RPMI7951 (cell line): ENCODE measurements around the gene ERN1. TPM values are rescaled to one million over a fixed set of nuclear protein-coding genes. Genes with fewer than 3 reads are reported as not detected.

Source experiments
- DNase-seq: peaks from one replicate; pipeline ENCODE4 v3.0.0-alpha.2; 2012; ENCODE audit warnings: low read depth
- total RNA-seq: library from RNA; depleted of rRNA; stranded (reverse); fragments of >200 nt; shearing (Covaris generic); gene quantifications from 2 replicates; pipeline ENCODE4 v1.2.3, GENCODE V29; 2014

Gene ERN1
- total RNA-seq, 1 experiment from 2014 or later: 3.4 TPM

DNA sequence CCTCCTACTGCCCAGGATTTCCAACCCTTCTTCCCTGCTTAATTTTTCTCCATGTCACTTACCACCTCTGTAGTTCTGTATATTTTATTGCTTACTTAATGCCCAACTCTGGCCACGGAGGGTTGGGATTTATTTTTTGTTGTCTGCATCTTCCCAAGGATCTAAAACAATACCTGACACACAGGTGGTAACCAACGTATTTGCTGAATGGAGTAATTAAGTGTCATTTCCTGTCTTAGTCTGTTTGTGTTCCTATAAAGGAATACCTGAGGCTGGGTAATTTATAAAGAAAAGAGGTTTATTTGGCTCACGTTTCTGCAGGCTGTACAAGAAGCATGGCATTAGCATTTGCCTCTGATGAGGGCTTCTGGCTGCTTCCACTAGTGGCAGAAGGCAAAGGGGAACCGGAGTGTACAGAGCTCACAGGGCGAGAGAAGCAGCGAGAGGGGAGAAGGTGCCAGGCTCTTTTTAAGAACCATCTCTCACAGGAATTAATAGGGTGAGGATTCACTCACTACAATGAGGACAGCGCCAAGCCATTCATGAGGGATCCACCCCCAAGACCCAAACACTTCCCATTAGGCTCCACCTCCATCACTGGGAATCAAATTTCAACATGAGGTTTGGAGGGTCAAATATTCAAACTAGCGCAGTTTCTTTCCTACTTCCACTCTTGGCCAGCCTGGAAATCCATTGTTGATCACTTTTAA lies 44.8 kb downstream of the ERN1 start:
- no peak for DNase-seq

DNA sequence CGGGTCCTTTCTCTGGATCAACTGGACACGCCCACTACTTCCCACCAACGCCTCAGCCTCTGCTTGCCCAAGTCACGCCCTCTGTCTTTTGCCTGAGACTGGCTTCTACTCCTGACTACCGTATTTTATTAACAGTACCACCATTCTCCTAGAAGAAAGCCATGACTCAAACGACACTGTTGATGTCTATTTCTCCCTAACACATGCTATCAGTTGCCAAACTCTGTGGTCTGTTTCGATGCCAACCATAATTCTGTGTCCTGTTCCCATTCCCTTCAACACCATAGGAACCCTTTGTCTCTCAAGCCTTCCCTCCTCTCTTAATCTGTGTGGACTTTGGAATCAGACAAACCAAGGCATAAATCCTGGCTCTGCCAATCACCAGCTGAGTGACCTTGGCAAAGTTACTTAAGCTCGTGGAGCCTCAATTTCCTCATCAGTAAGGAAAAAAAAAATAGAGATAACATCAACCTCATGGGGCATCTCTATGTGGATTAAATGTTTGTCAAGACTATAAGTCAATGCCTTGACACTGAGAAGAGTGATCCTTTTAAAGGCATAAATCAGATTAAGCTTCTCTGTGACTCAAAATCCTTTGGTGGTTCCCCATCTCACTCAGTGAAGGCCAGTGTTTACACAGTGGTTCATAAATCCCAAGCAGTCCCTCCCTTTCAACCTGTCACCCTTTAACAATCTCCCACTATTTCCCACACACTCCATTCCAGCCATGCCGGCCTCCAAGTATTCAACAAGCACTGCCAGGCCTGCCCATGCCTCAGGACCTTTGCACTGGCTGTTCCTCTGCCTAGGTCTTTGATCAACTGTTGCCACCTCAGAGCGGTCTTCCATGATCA lies 45.6 kb downstream of the ERN1 start:
- DNase-seq: peak; percentile 50

DNA sequence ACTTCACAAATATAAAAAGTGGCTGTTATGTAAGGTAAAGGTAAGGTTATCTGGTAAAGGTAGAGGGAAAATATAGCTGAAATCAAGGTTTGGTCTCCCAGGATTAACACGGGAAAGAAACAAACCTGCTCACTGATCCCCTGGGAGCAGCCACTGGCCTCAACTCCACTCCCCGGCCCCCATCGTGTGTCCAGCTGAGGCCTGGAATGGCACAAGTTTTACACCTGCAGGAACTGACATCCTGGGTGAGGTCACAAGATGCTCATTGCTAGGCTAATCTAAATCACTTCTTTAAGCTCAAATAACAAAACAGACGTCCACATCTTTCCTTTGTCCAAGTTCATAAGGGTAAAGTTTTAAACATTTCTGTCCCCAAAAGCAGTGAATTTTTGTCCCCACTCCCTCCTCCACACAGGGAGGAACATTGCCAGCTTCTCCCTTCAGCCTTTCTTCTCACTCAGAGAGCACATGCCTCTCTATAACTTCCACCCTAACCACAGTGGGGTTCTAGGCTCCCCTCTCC lies 46.3 kb downstream of the ERN1 start:
- DNase-seq: no peak

DNA sequence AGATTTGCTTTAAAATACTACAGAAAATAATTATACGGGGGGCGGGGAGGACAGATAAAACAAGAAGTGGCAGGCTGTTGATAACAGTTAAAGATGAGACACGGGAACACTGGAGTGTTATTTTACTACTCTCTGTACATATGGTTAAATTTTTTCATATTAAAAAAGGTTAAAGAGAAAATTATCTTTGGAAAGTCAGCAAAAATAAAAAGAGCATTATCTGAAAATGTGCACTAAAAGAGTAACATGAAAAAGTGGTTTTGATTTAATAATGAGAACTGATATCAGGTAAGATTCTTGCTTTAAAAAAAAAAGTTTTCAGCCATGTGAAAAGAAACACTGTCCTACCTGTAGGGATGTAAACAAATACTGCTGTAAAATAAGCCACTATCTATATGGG lies 46.9 kb downstream of the ERN1 start:
- DNase-seq: no peak

DNA sequence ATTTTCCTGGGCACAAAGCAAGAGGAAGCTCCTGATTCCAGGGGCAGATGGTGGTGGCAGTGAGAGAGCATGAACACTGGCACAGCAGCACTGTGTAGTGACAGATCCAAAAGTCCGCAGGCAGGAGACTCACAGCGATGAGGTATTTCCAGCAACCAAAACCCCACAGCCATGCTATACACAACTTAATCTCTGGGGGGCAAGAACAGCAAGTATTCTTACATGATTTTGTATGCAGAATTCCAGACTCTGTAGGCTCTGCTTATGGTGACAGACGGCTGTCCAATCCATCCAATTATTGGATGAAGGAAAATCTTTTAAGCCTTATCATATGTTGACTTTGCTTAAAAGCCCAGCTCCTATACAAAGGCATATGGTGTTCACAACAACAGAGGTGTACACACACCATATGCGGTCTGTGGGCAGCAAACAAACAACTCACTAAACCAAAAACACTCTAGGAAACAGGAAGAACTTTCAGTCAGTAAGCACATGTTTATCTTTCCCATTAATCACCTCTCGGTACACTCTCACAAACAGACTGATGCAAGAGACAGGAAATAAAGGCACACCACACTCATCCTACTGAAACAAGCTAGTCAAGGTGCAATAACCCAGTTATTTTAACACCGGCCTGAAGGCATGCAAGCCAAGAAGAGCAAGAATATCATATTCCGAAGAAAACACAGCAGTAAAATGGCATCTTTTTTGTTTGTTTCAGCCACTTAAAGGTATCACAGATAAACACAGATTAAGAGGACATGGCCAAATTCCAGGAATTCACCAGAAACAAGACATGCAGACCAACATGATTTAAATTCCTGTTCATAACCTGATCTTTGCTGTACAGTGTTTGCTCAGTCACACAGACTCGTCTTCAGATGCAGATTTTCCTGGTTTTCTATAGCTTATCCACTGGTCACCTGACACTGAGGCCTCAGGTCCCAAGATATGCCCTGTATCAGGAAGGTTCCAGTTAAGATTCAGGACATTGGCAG lies 47.8 kb downstream of the ERN1 start:
- DNase-seq: peak; percentile 49

DNA sequence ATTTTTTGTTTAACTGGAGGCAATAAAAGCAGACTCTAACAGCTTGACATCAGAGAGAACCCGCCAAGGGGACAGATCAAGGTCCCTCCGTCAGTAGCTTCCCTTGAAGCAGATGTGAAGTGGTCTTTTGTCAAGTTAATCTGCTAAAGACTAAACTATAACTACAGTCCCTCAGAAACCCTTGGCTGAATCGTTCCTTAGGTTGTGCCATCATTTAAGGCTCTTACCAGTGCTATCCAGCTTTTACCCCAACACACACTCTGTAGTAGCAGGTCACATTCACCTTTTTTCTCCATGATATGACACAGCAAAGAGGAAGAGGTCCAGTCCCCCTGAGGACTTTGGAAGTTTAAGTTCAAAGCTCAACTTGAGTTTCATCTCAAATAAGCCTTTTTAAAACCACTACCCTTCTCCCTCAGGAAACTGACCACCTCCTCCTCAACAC lies 49.7 kb downstream of the ERN1 start:
- no peak for DNase-seq

DNA sequence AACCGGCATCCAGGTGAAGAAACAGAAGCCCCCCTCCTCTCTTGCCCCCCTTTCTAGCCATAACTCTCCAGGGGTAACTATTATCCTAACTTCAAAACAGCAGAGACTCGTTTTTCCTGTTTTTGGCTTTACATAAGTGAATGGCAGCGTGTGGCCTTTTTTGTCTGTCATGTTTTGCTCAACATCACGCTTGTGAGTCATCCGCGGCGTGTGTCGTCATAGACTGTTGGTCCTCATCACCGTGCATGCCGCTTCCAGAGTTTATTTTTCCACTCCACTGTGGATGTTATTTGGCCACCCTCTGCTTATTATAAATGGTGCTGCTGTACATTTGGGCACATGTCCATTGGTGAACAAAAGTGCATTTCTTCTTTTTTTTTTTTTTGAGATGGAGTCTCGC lies 52.6 kb downstream of the ERN1 start:
- no peak for DNase-seq

DNA sequence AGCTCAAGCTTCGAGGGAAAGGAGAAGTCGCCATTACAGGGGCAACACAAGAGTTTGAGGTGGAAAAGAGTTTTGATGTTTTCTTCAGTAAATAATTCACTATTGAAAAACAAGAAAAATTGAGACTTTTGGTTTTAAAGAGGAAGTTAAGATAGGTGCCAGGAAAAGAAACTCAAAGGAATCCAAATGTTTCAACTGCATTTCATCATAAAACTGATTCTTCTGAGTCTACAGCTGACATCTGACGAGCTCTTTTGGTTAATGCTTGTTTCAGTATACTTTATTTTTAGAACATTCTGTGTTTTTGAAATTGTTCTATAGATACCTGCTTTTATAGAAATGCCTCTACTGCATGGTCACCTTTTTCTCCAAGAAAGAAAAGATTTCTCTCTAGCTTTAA lies 54.0 kb downstream of the ERN1 start:
- DNase-seq: no peak

DNA sequence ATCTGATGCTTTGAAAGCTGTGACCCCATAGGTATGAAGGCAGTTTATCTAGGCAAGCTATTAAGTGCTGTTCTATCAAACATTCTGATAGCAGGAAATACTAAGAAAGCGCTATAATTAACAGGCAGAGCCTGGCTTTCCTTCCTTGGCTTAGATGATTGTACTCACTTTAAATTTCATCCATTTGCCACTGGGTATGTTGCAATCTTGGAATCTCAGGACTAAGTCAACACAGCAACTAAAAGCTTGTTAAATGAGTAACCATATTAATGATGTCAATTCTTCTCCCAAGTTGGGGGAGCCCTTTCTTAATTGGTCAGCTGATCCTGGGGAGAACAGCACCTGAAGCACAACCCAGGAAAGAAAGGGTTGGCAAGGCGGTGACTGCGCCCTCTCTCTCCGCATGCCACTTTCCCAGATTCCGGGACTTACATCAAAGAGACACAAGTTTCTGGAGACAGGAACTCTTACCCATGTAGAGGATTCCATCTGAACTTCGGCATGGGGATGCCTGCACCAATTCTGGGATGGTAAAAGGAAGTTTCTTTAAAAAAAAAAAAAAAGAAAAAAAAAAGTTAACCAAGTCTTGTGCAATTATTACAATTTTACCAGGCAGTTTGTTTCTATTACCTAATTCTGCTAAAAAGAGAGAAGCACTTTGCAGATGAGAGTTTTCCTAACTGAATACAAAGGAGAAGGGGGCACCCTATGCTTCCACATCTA lies 55.1 kb downstream of the ERN1 start:
- no peak for DNase-seq

DNA sequence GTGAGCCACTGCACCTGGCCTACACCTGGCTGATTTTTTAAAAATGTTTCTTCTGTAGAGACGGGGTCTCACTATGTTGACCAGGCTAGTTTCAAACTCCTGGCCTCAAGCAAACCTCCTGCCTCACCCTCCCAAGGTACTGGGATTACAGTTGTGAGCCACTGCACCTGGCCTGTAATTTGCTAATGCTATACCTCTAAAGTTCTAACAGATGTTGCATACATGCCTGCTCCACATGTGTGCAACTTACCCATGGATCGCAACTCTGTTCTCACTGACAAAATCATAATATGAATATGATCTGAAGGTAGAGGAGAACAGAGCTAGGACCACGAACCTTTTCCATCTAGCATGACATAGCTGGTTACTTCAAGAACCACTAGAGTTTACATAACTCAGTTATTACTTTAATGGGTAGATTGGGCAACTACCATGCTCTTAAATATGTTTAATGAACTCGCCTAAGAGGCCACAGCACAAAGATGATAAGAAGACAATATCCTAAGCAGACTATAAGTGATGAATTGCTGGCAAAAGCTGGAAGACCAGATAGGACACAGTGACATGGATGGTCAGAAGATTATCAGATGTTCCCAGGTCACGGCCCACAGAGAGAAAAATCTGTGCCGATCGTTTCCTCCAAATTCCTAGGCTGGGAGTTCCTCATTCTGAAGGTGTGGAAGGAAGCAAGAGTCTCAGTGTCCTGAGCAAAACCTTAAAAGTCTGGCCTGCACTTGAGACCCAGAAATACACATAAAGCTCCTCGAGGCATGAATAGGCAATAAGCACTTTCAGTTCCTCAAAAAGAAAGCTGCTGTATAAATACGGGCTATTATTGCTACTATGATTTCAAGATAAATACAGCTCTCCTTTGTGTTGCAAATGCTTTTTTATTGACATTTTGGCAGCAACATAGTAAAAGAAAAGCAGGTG lies 55.9 kb downstream of the ERN1 start:
- no peak for DNase-seq

DNA sequence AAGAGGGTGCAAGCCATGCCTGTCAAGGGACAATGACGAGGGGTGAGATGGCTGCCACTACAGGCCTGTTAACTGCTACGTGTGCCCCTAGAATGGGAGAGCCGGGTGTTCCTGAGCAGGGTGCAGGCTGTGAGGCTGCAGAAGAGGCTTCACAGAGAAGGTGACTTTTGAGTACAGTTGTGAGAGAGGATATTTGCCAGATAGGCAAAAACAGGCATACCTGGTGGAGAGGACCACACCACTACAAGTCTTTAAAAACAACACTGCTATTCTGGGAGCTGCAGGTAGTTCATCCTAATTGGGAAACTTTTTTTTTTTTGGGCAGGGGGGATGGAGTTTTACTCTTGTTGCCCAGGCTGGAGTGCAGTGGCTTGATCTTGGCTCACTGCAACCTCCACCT lies 58.8 kb downstream of the ERN1 start:
- DNase-seq: no peak

DNA sequence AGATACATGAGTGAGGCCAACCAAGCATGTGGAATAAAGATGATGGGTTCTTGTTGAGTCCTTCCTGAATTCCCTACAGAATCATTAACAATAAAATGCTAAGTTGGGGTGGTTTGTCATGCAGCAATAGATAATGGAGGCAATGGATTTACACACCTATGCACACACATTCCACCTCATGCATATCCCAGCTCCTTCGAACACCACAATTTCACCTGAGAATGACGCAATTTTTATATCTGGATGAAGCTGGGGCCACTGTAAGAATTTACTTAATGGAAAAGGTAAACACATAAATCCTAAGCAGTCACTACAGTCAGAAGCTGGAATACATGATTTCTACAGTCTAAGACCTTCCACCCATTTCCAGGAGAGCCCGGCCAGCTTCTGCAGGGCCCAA lies 59.7 kb downstream of the ERN1 start:
- DNase-seq: no peak

DNA sequence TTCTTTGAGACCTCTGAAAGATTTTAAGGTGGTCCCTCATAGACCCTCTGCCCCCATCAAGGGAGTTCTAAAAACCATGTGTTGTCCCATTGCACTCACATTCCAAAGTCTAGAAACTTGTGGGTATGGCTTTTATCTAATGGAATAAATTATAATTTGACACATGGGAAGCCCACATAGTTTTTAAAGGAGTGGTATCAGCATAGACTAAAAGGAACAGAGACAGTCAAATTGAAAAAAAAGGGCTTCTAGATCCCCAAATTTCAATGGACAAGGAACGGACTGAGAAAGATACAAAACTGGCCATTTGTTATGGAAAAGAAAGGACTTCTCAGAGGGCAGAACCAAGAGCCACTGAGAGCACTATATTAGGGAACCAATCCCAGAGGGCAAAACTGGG lies 60.8 kb downstream of the ERN1 start:
- no peak for DNase-seq

DNA sequence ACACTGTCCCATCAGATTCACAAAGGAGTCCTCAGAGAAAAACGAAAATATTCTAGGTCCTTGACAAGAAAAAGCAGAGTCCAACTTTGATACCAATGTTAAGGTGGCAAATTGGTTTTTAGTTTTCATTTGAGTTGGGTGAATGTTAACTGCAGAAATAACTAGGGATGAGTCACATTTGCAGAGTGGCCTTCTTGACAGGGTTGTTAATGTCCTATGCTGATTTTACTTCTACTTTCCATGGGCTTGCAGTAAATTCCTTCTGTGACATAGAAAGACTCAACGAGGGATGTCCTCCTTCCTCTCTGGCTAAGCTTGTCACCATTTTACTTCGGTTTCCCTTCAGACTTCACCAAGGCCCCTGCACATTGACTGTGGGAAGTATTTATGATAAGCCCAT lies 62.3 kb downstream of the ERN1 start:
- no peak for DNase-seq

DNA sequence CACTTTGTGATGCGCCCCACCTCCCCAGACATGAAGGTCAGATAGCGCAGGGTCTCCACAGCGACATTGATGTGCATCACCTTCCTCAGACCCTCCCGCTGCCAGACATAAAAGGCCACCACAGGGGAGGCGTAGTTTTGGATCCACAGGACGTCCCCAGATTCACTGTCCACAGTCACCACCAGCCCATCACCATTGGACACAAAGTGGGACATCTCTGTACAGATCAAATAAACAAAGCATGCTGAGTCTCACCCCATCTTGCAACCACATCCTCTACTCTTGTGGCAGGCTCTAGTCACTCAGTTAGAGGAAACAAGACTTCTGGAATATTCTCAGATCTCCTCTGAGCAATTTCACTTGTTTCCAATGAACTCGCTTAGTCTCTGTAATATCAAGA lies 63.2 kb downstream of the ERN1 start:
- DNase-seq: no peak

DNA sequence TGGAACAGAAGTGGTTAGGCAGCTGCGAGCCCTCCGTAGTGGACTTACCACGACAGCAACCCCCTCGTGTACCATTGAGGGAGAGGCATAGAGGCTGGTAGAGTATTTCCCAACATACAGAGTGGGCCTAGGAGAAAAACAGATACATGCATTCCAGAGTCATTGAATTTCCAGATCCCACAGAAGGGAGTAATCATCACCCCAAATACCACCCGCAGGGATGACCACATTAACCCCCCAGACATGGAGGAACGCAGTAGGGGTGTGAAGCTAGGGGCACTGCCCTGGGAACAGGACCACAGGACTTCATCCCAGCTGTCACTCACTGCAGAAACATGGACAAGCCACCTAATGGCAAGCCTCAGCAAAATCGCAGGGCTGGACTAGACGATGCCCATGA lies 64.8 kb downstream of the ERN1 start:
- no peak for DNase-seq

DNA sequence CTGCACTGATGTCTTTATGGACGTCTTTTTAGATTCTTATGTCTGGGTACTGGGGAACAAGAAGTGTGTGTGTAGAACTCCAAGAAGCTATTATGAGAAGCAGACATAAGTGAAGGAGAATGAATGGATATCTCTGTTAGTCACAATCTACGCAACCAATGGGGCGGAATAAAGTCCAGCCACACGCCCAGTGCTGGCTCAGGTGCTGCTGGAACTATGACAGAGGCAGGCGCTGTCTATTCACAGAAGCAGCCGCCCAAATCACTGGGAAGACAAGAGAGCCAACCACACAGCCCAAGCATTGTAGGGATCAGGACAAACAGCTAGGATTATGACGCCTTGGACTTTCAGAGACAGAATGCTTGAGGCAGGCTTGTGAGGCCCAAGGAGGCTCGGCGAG lies 65.6 kb downstream of the ERN1 start:
- no peak for DNase-seq

DNA sequence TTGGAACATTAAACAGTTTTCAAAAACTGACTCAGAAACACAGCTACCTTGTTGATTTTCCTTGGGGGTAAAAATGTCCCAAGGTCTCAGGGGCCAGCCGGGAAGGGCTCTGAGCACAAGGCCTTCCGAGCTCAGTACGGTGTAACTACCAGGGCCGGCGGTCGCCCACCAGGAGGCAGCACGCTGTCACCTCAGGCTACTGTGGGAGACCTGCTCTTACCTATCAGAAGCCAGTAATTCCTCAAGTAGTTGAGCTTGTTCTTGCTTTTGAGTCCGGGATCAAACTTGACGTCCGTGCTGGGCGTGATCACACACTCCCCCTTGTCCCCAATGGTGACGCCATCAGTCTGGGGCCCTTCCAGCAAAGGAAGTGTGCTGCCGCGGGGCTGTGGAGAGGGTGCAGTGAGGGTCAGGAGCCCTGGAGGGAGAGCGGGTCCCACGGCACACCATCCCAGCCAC lies 66.1 kb downstream of the ERN1 start:
- DNase-seq: peak; percentile 9

DNA sequence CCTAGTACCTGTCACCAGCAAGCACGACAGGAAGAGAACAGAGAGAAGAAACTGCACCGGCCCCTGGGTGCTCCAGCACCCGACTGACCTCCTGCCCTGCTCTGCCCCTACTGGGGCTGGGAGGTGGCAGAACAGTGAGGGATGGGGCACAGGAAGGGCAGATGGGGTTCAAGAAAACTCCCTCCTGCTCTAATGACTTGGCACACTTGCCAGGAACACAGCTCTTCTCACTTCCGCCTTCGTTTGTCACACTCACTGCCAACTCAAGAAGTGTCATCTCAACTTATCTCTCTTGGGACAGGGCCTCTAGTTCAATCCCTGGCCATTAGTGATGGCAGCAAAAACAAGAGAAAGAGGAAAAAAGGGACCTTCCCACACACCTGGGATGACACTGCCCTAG lies 66.9 kb downstream of the ERN1 start:
- DNase-seq: no peak
